CD4-positive, alpha-beta T cell treated with Interferon gamma for 1 hour (primary cell): ENCODE data around the gene EXOC6B.

Experiments
- DNase-seq: peaks from one replicate; pipeline ENCODE4 v3.0.0-alpha.2; 2020

The EXOC6B gene

DNA sequence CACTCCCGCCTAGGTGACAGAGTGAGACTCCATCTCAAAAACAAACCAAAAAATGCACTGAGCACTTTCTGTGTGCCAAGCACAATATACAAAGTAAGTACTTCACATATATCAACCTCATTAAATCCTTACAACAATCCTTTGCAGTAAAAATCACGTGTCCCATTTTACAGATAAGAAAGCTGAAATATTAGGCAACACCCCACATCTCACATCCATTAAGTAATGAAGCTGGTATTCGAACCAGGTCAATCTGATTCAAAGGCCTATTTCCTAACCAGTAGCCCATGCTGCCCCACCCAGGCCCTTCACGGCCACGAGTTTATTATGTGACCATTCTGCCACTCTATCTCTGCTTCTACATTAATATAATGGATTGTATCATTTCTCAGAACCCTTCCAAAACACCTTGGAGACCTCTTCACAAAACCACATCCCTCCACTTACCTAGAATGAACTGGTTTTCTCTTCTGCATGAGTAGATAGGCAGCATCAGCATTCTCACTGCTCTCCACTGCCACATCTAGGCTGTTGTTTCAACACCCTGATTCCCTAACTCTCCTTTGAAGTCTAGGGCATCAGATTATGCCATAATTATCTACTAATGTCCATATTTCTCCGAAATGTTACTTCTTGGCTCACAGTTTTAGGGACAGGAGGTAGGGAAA, 3.1 kb upstream of the EXOC6B start:
- no peak for DNase-seq

DNA sequence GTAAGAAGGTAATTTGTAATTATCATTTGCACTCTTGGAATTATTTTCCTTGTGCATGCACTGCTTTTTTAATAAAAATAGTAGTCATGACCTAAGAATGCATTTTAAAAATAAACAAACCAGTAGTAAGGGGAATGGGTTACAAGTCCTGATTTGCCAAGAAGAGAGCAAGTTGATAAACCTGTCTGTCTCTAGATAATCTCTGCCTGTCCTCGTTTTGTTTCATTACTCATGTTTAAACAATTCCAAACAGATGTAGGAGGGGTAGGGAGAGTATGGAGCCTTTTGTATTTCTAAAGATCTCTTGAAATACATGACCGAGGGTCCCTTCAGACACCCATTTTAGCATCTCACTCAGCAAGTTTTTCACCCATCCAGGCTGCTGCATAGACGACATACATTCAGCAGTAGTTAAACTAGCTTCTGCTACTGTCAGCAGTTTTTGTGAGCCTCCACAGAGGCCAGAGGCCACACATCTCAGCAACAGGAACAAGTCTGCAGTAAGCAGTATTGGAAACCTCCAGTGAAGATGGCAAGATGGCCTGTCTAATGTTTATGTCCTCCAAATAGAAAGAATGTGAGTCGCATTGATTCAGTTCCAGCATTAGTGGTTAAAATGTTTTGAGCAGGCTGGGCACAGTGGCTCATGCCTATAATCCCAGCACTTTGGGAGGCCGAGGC, 2.3 kb upstream of the EXOC6B start:
- DNase-seq, result no peak

DNA sequence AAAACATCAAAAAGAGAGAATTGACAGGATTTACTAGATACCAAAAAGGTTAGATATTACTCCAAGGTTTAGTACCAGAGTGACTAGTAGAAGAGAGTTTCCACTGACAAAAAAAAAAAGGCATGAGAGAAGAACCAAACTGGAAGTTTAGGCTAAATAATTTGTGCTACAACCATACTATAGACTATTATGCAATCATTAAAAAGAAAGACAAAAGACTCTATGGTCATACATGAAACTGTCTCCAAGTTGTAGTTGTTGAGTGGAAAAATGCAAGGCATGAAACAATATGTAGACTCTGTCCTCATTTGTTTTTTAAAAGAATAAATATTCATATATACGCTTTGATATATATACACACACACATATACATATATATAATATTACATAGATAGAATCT, 1.7 kb upstream of the EXOC6B start:
- no peak for DNase-seq

DNA sequence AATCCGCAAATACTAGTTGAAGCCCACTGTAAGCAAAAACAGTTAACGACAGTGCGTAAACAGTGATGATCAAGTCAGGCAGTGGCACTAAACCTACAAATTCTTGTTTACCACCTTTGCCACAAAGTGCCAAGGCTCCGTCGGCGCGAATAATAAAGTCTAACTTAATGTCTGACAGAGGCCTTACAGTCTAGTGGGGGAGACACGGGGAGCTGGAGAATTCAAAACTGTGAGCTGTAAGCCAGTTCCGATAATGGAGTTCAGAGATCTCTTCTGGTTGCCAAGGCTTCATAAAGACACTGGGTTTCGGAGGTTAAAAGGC, 284 bp upstream of the EXOC6B start:
- no peak for DNase-seq

DNA sequence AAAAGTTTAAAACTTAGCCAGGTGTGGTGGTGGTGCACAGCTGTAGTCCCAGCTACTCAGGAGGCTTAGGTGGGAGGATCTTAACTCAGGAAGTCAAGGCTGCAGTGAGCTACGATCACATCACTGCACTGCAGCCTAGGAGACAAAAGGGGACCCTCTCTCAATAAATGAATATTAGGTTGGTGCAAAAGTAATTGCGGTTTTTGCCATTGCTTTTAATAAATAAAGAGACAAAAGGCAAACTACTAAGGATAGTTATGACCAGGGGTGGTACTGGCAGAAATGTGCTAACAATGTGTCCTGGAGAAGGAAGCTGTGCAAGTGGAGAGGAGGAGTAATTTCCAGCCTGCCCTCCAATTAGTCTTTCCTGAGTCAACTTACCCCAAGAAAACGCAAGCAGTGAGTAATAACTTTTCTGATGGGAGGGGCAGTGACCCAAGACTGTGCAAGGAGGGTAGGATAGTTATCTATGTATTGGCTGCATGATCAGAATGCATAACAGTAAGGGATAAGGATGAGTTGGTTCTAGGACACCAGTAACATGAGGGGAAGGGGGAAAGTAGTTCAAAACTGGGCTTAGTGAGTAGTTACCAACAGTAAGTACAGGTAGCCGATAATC, 1.5 kb downstream of the EXOC6B start:
- DNase-seq, result no peak

DNA sequence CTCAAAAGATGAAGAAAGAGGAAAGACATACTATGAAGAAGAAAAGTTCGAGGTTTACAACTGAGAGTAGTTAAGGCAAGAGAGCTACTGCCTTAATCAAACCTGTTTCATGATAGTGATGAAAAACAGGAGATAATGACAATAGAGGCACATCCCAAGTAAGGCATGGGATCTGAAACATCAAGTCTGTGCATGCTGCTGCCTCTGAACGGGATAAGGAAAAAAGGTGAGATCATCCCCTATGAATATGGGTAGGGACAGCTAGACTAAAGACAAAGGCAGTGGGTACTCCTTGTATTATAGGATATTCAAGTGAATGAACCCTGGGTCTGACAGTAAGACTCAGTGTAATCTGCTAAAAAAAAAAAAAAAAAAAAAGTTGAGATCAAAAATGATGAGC, 3.0 kb downstream of the EXOC6B start:
- DNase-seq, result no peak

DNA sequence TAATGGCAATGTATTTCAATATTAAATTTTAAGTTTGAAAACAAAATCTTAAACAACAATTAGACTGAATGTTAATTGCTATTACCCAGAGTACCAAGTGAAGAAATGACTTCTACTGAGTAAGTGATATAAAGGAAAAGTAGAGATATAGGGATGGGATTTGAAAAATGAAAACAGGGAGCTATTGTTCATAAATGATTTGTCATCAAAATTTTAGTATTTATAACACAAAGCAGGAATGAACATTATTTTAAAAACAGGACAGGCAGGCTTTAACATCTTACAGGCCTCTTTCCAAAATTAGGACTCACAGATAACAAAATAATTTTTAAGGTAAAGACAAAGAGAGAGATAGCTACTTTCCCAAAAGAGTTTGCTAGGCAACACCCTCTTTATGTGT, 3.9 kb downstream of the EXOC6B start:
- no peak for DNase-seq

DNA sequence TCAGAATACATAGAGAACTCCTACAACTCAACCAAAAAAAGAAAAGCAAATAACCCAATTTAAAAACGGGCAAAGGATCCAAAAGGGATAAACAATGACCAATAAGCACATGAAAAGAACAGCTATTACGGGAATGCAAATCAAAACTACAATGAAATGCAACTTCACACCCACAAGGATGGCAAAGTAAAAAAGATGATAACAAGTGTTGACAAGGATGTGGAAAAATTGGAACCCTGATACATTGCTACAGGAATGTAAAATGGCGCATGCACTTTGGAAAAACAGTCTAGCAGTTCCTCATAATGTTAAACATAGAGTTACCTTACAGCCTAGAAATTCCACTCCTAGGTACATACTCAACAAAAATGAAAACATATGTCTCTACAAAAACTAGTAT, 4.7 kb downstream of the EXOC6B start:
- DNase-seq, result no peak

DNA sequence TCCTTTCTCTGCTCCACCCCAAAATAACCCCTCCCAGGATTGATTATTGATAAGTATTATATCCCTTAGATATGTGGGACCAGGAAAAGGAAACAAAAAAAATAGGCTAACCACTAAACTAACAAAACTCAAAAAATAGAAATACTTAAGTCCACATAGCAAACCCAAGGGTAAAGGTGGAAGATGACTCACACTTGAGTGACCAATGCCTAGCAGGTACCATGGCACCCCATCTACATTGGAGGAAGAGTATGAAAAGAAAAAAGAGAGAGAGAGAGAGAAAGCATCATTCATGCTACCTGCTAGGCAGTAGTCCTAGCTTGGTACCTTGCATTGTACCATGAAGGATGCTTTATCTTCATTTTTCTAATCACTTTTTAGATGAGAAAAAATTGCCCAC, 6.3 kb downstream of the EXOC6B start:
- DNase-seq, result no peak

DNA sequence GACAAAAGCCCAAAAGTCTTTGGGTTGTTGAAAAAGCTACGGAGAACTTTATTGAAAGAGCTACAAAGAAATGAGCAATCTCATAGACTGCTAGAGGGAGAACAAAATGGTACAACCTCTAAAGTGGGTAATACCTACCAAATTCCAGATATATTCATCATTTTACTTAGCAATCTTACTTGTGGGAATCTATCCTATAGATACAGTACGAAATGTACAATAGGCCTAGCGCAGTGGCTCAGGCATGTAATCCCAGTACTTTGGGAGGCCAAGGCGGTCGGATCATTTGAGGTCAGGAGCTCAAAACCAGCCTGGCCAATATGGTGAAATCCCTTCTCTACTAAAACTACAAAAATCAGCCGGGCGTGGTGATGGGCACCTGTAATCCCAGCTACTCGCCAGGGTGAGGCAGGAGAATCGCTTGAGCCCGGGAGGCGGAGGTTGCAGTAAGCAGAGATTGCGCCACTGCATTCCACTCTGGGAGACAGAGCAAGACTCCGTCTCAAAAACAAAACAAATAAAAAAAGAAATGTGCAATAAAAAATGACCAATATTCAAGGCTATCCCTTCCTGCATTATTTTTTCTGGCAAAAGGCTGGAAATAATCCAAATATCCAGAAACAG, 10.1 kb downstream of the EXOC6B start:
- DNase-seq, result no peak

DNA sequence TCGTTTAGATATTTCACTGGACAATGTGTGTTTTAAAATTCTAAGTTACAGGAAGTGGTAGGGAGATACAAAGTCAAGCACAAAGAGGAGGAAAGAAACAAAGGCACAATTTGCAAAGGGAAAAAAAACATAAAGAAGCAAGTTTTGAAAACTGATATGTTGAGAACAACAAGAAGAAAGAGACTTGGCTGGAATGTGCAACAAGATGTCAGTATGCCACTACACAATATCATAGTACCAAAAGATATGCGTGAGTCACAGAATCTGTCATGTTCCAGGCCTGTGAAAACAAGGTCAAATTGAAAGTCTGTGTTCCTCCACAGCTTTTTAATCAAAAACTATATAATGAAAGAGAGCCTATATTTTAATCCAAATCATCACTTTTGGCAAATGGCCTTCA, 12.0 kb downstream of the EXOC6B start:
- DNase-seq, result no peak

DNA sequence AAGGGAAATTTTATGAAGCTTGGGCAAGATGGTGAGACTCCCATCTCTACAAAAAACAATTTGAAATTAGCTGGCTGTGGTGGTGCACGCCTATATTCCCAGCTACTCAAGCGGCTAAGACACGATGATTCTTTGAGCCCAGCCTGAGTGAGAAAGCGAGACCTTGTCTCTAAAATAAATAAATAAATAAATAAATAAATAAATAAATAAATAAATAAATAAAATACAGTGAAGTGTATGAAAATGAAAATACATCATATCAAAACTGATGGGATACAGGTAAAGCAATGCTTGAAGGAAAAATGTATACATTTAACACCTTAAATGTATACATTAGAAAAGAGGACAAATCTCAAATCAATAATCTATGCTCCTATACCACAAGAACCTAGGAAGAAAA, 15.7 kb downstream of the EXOC6B start:
- no peak for DNase-seq

DNA sequence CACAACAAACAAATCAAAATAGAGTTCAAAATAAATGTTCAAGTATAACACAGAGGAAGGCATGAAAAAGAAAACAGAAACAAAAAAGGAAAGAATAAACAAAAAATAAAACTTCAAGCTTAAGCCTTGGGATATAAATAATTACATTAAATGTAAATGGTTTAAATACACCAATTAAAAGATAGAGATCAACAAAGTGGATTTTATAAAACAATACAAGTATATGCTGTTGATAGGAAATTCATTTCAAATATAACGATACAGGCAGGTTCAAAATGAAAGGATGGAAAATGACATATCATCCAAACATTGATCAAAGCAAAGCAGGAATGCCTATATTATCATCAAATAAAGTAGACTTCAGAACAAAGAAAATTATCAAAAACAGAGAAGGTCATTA, 16.7 kb downstream of the EXOC6B start:
- DNase-seq, result no peak

DNA sequence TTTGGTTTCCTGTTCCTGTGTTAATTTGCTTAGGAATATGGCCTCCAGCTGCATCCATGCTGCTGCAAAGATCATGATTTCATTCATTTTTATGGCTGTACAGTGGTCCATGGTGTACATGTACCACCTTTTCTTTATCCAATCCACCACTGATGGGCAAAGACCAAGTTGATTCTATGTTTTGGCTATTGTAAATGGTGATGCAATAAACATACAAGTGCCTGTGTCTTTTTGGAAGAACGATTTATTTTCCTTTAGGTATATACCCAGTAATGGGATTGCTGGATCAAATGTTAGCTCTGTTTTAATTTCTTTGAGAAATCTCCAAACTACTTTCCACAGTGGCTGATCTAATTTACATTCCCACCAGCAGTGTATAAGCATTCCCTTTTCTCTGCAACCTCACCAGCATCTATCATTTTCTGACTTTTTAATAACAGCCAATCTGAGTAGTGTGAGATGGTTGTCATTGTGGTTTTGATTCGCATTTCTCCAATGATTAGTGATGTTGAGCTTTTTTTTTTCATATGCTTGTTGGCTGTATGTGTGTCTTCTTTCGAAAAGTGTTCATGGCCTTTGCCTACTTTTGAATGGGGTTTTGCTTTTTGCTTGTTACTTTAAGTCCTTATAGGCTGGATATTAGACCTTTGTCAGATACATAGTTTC, 19.4 kb downstream of the EXOC6B start:
- DNase-seq, result no peak

DNA sequence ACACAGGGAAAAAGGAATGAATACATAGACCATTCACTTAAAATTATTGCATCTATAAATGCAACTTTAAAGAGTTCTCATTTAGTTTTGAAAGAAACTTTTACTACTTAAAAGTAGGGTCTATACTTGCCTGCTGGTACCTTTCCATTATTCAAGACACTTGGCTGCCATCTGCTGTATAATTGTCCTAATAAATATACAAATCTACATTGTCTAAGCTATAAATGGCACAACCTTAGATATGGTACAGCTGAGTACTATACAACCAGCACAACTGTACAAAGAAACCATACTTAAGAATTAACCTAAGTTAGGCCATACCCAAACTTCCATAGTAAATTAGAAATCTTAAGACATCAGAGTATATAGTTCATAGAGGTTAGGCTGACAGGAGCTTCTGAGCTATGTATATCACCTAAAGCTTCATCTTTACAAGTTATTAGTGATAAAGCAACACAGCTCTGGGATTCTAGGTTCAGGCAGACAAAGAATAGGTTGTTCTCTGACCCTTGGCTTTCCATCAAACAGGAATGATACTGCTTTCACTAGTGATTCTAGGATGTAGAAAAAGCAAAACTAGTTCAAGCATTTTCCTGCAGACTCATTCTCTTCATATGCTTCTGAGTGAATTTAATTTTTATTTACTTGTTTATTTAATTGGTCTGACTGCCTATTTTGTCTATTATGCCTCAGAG, 22.1 kb downstream of the EXOC6B start:
- no peak for DNase-seq

DNA sequence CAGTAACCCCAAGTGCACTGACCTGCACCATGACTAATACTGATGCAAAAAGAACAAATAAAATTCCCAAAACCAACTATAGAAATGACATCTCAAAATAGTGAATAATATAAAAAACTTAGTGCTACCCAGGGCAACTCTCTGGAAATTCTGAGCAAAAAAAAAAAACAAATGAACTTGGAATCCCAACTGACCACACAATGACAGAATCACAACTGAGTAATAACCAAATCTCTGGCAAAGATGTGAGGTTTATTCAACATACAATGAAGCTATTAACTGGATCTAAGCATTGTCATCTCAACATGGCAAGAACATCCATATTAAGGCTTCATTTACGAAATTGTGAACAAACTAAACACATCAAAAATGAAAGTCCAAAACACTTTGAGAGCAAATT, 22.7 kb downstream of the EXOC6B start:
- no peak for DNase-seq

DNA sequence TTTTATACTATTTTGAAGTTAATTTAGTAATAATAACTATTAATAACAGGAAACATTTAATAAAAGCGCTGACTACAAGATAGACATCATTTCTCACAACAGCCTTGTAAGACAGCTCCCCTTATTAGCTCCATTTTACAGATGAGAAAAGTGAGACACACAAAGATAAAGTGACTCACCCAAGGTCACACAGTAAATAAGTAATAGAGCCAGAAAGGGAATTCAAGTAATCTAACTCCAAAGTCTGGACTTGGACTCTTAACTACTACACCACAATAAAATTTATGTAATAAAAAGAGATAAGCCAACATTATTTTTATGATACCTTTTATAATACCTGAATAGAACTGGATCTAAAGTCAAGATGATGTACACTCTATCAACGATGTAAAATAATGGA, 25.3 kb downstream of the EXOC6B start:
- DNase-seq, result no peak

DNA sequence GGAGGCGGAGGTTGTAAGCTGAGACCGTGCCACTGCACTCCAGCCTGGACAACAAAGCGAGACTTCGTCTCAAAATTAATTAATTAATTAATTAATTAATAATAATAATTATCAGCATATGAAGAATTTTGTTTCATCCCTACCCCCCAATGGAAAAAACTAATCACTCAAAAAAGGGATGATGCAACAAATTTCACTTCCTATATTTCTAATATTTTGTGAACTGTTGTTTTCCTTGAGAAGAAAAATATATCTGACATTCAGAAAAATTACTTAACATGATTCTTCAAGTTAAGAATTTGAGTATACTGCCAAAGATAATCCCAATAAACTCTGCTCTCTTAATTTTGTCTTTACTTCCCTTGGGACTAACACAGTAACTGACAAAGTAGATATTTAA, 28.1 kb downstream of the EXOC6B start:
- no peak for DNase-seq

DNA sequence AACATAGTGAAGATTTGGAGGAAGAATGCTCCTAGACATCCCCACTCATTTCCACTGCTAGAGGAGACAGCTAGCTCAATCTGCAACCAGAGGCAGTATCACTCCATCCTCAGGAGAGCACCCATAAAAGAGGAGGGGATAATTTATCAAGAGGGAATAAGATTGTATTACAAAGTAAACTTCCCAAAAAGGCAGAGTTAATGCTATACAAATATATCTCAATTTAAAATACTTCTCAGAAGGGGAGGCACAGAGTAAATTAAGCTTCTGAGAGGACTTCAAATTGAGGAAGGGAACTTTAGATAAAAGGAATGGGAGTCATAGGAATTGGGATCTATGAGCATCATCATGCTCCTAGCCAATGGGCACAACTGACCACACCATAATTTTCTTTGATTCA, 29.1 kb downstream of the EXOC6B start:
- no peak for DNase-seq

DNA sequence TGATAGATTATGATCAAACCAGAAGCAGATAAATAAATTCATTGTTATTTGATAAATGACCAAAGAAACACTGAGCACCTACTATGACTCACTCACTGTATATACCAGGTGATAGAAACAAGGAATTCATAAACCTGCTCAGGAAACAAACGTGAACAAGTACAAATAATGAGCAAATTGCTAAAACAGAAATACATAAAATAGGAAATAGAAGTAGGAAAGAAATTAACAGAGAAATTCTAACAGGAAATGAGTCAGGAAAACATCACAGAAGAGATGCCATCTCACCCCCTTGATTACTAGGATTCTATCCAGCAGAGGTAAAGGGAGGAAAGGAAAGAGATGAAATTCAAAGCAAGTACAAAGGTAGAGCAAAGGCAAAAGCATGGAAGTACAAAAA, 31.3 kb downstream of the EXOC6B start:
- no peak for DNase-seq

DNA sequence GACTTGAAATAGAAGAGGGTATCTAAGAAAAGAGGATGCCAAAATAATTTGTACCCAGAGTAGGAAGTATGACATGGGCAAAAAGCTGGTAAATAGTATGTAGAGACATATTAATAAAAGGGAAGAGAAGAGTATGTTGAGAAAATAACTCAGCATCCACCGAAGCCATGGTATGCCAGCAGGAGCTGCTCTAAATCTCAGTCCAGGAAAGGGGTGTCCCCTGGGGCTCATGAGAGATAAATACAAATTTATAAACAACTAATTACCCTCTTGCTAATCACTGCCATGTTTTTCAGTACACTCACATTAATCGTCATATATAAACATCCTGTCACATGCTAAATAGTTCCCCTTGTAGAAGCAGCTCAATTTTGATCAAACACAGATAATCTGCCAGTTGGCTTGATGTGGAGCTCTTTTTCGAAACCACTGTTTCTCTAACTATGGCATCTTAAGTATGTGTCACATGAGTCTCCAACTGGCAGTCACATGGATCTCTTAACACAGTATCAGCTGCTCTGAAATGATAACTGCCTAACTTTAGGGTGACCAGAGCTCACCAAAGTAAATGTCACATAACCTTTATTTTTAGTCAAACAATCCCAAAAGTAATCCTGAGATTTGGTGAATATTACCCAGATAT, 31.9 kb downstream of the EXOC6B start:
- no peak for DNase-seq

DNA sequence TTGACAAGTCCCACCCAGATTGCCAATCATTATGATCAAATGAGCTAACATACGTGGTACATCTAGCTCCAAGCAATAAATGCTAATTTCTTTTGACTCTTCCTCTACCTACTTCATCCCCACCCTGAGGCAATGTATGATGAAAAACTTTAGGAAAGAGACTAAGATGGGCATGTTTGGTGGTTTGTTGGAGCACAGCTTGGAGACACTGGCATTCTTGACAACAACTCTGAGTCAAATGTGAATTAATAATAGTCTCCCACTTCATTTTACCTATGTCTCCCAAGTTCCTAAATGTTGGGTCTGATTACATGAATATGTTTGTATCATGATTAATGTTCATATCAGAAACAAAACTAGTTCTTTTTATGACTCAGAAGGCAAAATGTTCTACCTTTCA, 36.6 kb downstream of the EXOC6B start:
- DNase-seq, result no peak

DNA sequence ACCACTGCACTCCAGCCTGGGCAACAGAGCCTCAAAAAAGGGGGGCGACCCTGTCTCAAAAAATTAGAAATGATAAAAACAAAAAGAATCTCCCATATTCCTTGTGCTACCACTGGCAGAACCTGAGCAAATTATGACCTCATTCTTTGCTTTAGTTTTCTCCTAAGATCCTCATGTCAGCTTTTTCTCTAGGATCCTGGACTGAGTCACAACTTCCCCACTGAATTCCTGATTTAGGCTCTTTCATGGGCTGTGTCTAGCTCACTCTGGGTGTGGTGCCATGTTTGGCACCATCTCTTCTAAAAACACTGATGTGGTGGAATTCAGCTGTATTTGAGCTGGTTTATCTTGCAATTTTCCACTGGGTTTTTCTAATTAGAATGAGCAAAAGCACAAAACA, 37.1 kb downstream of the EXOC6B start:
- DNase-seq, result no peak
